NCI-H1694 (cell line): ENCODE data around the gene SGF29.
"Not testable (repeated sequence)": the region's sequence is repeated elsewhere in the genome, so short reads cannot be mapped to it uniquely, and the experiment has no call there.

ENCODE experiments used
- DNase-seq: peaks from one replicate; lab custom pipeline; 2025; lab: John Stamatoyannopoulos, UW

SGF29 gene

GRCh38 chr16:28532940-28533647, 20.6 kb upstream of the SGF29 start:
- no peak for DNase-seq

GRCh38 chr16:28534542-28535373, 19.0 kb upstream of the SGF29 start:
- DNase-seq: no peak

- DNase-seq: no peak
Measured at GRCh38 chr16:28537076-28537475, 16.6 kb upstream of the SGF29 start.

DNA sequence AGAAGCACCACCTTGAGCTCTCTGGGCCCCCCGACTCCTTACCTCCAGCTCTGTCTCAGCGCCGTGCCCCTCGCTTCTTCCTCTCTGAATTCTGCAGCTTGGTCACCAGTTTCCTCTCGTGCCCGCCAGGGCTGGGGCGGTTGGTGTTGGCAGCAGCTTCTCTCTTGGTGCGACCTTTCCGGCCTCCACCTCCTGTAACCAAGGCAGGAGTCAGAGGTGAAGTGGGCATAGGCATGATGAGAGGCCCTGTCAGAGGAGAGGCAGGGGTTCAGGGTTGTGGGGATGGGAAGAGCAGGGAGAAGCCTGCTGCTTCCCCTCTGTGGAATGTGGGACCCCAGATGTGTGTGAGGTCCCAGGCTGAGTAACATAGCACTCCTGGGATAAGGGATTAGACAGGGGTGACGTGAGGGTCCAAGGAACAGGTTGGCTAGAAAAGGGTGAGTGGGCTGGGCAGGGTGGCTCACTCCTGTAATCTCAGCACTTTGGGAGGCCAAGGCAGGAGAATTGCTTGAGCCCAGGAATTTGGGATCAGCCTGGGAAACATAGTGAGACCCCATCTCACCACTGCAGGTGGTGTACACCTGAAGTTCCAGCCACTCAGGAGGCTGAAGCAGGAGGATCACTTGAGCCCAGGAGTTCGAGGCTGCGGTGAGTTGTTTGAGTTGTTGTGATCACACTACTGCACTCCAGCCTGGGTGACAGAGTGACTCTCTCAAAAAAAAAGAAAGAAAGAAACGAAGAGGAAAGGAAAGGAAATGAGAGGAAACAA, 15.6 kb upstream of the SGF29 start:
- no peak for DNase-seq

- no peak for DNase-seq
Measured at GRCh38 chr16:28538733-28539596, 14.8 kb upstream of the SGF29 start, which contains the start of gene NUPR1. NUPR1 (minus strand) TSS chr16:28538974; CDS start chr16:28538907, 67 bp downstream.

- DNase-seq: no peak
Measured at GRCh38 chr16:28540346-28540745, 13.4 kb upstream of the SGF29 start.

DNA sequence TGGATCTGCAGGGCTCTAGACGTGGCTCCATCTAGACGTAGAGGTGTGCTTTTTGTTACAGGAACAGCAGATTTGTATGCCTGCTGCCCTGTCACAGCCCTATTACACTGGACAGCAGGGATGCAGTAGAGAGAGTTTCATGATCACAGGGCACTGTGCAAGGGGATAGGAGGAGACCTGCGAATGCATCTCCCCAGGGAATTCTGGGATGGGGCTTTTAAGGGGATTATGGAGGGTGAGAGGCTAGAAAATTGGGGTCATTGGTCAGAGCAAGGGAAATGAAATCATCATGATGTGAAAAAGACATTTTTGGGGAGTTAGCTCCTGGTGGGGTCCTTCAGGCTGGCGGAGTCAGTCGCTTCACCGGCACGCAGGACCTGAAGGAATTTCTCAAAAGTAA, 11.1 kb upstream of the SGF29 start:
- DNase-seq: no peak

- DNase-seq: no peak
Measured at GRCh38 chr16:28543072-28543471, 10.6 kb upstream of the SGF29 start.

DNA sequence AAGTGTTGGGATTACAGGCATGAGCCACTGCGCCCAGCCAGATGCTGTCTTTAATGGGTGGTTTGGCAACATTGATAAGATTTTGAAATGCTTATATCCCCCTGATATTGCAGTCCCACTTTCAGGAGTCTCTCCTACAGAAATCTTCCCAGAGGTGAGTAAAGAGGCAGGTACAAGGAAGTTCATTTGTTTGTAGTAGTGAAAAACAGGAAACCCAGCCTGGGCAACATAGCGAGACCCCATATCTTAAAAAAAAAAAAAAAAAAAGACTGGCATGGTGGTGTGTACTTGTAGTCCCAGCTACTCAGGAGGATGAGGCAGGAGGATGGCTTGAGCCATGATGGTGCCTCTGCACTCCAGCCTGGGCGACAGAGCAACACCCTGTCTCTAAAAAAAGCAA, 8.7 kb upstream of the SGF29 start:
- no peak for DNase-seq

DNA sequence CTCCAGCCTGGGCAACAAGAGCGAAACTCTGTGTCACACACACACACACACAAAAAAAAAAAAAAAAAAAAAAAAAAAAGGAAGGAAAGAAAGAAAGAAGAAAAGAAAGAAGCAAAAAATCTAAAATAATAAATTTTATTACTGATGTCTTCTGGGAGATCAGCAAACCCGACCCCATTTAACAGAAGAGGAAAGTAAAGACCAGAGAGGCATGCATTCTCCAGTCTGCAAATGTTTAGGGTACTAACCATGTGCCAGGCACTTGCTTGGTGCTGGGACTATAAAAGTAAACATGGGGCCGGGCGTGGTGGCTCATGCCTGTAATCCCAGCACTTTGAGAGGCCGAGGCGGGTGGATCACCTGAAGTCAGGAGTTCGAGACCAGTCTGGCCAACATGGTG, 7.8 kb upstream of the SGF29 start:
- DNase-seq: not testable (repeated sequence)

DNA sequence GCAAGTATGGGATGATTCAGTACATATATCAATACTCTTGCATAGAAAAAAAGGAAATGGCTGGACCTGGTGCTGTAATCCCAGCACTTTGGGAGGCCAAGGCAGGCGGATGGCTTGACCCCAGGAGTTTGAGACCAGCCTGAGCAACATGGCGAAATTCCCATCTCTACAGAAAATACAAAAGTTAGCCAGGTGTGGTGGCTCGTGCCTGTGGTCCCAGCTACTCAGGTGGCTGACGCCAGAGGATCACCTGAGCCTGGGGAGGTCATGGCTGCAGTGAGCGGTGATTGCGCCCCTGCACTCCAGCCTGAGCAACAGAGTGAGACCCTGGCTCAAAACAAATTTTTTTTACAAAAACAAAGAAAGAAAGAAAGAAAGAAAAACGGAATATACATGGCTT, 7.1 kb upstream of the SGF29 start:
- no peak for DNase-seq

DNA sequence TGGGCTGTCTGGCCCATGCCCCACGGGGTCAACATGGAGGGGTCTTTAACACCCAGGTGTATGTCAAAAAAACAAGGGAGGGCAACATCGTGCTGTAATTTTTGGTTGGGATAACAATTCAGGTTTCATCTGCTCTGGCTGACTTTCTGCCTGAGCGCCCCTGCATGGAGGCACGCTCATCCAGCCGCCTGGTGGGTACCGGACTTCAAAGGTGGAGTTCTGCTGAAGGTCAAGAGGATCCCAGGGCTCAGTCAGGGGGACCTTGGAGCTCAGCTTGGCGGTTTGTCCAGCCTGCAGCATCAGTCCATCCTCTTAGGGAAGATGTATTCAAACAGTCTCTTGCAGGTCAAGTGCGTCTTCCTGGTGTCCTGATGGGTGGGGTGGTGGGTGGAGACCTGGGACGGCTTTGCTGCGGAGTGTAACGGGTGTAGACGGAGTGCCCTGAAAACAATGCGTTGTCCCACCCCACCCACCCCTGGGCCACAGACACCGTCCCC, 5.4 kb upstream of the SGF29 start:
- no peak for DNase-seq

DNA sequence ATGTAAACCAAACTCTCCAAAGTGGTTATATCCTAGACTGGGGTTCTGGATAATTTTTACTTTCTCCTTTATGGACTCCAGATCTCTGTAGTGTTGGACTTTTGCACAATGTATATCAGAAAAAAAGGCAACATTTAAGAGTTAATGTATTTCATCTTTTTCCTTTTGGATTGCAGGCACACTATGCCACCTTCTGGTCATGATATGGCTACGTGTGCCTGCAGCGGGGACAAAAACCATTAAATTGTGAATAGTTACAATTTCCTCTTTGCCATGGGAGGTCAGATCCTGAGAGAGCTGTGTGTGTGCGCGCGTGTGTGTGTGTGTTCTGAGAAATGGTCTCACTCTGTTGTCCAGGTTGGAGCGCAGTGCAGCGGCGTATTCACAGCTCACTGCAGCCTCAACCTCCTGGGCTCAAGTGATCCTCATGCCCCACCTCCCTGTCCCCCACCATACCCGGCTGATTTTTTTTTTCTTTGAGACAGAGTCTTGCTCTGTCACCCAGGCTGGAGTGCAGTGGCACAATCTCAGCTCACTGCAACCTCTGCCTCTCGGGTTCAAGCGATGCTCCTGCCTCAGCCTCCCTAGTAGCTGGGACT, 4.3 kb upstream of the SGF29 start:
- peak; percentile 14 for DNase-seq

- DNase-seq: no peak
Measured at GRCh38 chr16:28554634-28555423, 1.1 kb downstream of the SGF29 start.

DNA sequence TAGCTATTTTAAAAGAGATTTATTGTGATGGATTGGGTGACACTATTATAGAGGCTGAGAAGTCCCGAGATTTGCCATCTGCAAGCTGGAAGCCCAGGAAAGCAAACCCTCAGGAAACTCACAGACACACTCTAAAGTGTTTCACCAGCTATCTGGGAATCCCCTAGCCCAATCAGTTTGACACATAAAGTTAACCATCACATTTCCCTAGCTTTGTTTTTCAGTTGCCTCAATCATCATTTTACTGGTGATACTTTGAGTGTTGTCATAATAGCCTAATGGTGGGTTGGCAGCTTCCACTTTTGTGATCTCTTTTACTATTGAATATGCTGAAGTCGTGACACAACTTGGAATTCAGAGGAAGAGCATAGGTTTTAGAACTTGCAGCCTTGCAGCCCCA, 1.8 kb downstream of the SGF29 start:
- no peak for DNase-seq

DNA sequence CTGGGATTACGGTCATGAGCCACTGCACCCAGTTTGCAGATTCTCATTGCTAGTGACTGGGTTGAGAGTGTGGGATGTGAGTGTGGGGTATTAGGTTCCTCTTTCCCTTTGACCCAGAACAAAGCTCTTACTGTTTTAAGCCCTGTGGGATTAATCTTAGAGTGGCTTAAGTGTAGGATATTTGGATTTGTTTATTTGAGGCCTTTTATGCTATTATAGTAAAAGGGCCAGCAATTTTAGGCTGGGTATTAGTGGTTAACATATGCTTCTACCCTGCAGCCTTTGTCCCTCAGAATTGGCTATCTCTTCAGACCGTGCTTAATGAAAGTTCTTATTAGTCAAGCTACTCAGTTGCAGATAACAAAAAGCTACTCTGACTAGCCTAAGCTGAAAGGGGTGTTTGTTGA, 3.2 kb downstream of the SGF29 start:
- no peak for DNase-seq

- DNase-seq: no peak
Measured at GRCh38 chr16:28558456-28558855, 4.7 kb downstream of the SGF29 start.

GRCh38 chr16:28561557-28562187, 8.0 kb downstream of the SGF29 start:
- no peak for DNase-seq

GRCh38 chr16:28562199-28562598, 8.5 kb downstream of the SGF29 start:
- no peak for DNase-seq

GRCh38 chr16:28563218-28563617, 9.5 kb downstream of the SGF29 start:
- no peak for DNase-seq
